ENCODE results near the gene ZNF205.

Gene ZNF205

GRCh38 chr16:3158510-3159314 lies 46.3 kb downstream of the ZNF205 start (continued):
- no peak for TF ChIP-seq RBAK (tag by site-specific recombination; IDR thresholded peaks at IDR 0.05)
- no peak for TF ChIP-seq ZNF133 (tag by site-specific recombination; IDR thresholded peaks at IDR 0.05)
- TF ChIP-seq ZNF398 (tag by site-specific recombination; IDR thresholded peaks at IDR 0.05), result peak; percentile 72
- TF ChIP-seq ZNF776 (tag by site-specific recombination; IDR thresholded peaks at IDR 0.05; ENCODE audit: borderline replicate concordance), result no peak
- TF ChIP-seq TCF7L2 (IDR thresholded peaks at IDR 0.05; ENCODE audit: borderline replicate concordance, low read depth, low read length), result no peak
- peak; percentile 80 for TF ChIP-seq ZNF184 (tag by site-specific recombination; IDR thresholded peaks at IDR 0.05)
- TF ChIP-seq PRDM6 (tag by site-specific recombination; IDR thresholded peaks at IDR 0.05), result no peak
- TF ChIP-seq INSM2 (tag by site-specific recombination; IDR thresholded peaks at IDR 0.05), result peak; percentile 51
- TF ChIP-seq ZNF692 (tag by site-specific recombination; IDR thresholded peaks at IDR 0.05), result peak; percentile 93
- no peak; the same call in 1 of the 2 replicates for TF ChIP-seq ZNF169 (tag by site-specific recombination; IDR thresholded peaks at IDR 0.05)
- no peak for TF ChIP-seq ZNF837 (tag by site-specific recombination; IDR thresholded peaks at IDR 0.05)
- no peak; the same call in 1 of the 2 replicates for TF ChIP-seq ZNF513 (tag by site-specific recombination; IDR thresholded peaks at IDR 0.05)
- TF ChIP-seq KLF16 (tag by site-specific recombination; IDR thresholded peaks at IDR 0.05), result peak; percentile 76
- TF ChIP-seq ZEB2 (tag by site-specific recombination; IDR thresholded peaks at IDR 0.05), result peak; percentile 97
- TF ChIP-seq ZNF223 (tag by site-specific recombination; IDR thresholded peaks at IDR 0.05), result no peak
- TF ChIP-seq ZNF18 (tag by site-specific recombination; IDR thresholded peaks at IDR 0.05), result no peak
- TF ChIP-seq MYNN (tag by site-specific recombination; IDR thresholded peaks at IDR 0.05; ENCODE audit: borderline replicate concordance), result no peak
- no peak for TF ChIP-seq ZFP3 (tag by site-specific recombination; IDR thresholded peaks at IDR 0.05; ENCODE audit: low read depth)
- peak; percentile 38; the same call in 1 of the 2 replicates for TF ChIP-seq PBX3 (CRISPR knock-in tag; IDR thresholded peaks at IDR 0.05)
- no peak for TF ChIP-seq ZNF248 (tag by site-specific recombination; IDR thresholded peaks at IDR 0.05)
- no peak for TF ChIP-seq ZNF132 (tag by site-specific recombination; IDR thresholded peaks at IDR 0.05; ENCODE audit: borderline replicate concordance)
- 0 out of 2 replicates have a peak, but pooled peaks have one; percentile 58 for TF ChIP-seq ZNF394 (tag by site-specific recombination; IDR thresholded peaks at IDR 0.05; ENCODE audit: borderline replicate concordance)
- TF ChIP-seq ZSCAN30 (tag by site-specific recombination; IDR thresholded peaks at IDR 0.05), result peak; percentile 45
- no peak for TF ChIP-seq HIC1 (tag by site-specific recombination; IDR thresholded peaks at IDR 0.05)
- TF ChIP-seq ZNF324 (tag by site-specific recombination; IDR thresholded peaks at IDR 0.05), result peak; percentile 91; the same call in 1 of the 2 replicates
